ENCODE results near the gene PERM1.

- TF ChIP-seq POLR2AphosphoS5 (IDR thresholded peaks at IDR 0.05; ENCODE audit: low read depth, low read length) = peak; percentile 60; the same call in 1 of the 2 replicates
- TF ChIP-seq CTCF (IDR thresholded peaks at IDR 0.05) = no peak
- no peak for TF ChIP-seq SIN3A (IDR thresholded peaks at IDR 0.05; ENCODE audit: borderline replicate concordance, insufficient read depth, low read depth, low read length)
- TF ChIP-seq REST (IDR thresholded peaks at IDR 0.05; ENCODE audit: insufficient read depth in 1 of 2, low read depth in 2 of 2, low read length in 1 of 2) = no peak
Observed at GRCh38 chr1:966135-966703, 15.7 kb downstream of the PERM1 start, which contains the start of gene PLEKHN1.

Data from Panc1 (cell line).